T-helper 2 cell treated with Interferon-gamma antibody and Interleukin-4, amounts not matched to agents 100 ng/mL and 5 ng/mL, for 36 hours (primary cell): ENCODE measurements around the gene FANCI. TPM values are rescaled to one million over a fixed set of nuclear protein-coding genes. Genes with fewer than 3 reads are reported as not detected.

ENCODE experiments used
- intact Hi-C: fragments of 100-400 bp; cut with micrococcal nuclease; formaldehyde crosslinking; loops from one replicate; pipeline ENCODE4 v1.15.1; 2023
- total RNA-seq: library from RNA; stranded (reverse); gene quantifications from 2 replicates; pipeline ENCODE4 v1.2.3, GENCODE V29; 2022

Gene FANCI
- total RNA-seq, 1 donor from 2014 or later: 202 TPM

DNA sequence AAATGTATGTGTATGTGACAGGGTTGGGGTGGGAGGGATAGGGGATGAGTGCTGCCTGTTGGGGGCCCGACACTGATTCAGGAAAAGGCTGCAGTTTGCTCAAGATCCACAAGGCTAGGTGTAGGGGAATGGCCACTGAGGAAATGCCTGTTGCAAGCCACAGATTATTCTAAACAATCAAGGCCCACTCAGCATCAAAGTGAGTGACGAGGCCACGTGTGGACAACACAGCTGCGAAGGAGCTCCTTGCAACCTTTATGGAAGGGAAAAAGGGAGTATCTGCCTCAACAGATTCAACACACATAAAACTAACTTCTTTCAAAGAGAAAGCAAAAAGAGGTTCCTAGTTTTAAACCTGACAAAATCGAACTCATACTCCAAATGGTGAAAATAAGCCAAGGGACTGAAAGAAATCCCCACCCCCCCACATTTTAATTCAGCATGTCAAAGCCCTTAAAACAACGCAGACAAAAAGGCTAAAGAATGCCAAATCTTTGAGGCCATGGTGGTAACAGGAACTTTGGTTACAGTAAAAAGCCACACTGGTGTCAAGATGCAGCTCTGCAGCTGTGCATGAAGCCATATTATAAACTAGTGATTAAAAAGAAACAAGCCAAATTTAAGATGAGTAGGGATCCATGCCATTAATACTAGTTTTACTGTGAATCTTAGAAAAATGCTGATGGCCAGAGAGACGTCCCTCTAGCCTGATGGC lies 87.3 kb downstream of the FANCI start:
- intact Hi-C loops: loop anchor here (10.0 kb wide), 2 partner anchors 436 to 706 kb away; partner anchors contain the start of genes AEN and HAPLN3

DNA sequence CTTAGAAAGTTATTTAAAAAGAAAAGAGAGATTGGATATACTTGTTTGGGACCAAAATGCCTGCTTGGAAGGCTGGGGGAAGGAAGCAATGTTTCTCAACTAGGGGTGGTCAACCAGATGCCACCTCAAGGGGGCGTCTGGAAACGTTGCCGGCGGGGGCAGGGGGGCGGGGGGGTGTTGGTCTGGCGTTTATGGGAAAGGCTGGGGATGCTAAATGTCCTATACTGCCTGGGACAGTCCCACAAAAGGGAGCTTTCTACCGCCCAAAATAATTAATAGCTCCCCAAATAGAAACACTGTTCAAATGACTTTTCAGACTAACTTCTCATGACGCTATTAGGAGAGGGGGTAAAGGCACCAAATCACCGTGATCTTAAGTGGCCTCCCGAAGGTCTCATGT lies 88.7 kb downstream of the FANCI start:
- intact Hi-C loops: loop anchor here (10.0 kb wide), 2 partner anchors 438 to 708 kb away; partner anchors contain the start of genes AEN and HAPLN3

GRCh38 chr15:89333011-89333860 lies 89.5 kb downstream of the FANCI start:
- intact Hi-C loops: loop anchor here (10.0 kb wide), 2 partner anchors 438 to 708 kb away; partner anchors contain the start of genes AEN and HAPLN3

DNA sequence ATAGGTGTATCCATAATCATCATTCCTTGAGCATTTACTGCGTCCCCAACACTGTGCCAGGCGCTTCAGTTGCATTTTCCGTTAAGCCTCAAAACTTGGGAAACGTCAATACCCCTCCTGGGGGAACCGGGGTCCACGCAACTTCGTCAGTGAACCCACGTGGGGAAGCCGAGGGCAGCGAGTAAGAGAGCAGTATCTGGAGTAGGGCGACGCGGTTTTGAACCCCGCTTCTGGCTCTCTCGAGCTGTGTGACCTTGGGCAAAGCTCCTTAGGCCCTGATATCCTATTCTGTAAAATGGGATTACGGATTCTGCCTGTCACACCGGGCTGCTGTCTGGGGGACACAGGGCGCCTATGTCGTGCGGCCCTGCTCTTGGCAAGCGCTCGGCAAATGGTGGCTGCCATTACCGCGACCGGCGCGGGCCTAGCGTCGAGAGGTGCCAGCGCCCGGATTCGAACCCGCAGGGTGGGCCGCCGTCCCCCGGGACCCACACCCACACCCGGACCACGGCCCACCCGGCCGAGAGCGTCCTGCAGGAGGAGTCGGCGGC lies 90.3 kb downstream of the FANCI start:
- intact Hi-C loops: loop anchor here (1.0 to 10.0 kb wide), 5 partner anchors 129 to 709 kb away; partner anchors contain the start of genes ABHD2, AEN, HAPLN3 and TICRR

DNA sequence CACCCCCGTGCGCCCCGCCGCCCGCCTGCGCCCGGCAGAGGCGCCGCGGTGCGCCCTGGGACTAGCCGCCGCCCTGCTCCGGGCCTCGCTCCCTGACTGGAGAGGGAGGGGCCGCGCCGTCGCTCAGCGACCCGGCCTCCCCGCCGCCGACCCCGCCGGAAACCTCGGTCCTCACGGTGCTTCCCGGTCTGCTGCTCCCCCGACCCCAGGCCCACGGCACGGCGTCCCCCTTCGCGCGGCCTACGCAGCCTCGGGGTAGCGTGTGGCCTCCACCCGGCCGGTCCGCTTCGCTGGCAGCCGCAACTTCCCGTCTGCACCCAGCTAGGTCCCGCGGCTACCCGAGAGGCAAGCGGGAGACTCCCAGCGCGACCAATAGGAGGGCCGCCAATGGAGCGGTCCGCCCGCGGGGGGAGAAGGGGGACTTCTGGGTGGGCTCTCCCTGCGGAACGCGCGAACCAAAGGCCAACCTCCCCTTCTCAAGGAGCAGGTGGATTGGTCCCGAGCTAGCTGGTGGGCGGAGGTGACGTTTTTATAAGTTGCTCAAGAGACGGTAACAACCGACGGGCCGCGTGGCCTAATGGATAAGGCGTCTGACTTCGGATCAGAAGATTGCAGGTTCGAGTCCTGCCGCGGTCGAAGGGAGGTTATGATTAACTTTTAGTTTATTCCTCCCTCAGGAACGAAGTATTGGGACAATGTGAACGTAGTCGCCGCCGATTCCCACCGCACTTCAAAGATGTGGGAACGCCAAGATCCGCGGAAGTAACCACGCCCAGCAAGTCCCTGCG lies 90.9 kb downstream of the FANCI start, which contains the start of gene POLG:
POLG (minus strand) TSS at position 315 of the 788 bp plus-strand sequence. CDS start 1,070 bp downstream, outside the sequence.
- intact Hi-C loops: loop anchor here (1.0 to 10.0 kb wide), 7 partner anchors 24 to 710 kb away; partner anchors contain the start of genes ABHD2, AEN, HAPLN3 and TICRR

DNA sequence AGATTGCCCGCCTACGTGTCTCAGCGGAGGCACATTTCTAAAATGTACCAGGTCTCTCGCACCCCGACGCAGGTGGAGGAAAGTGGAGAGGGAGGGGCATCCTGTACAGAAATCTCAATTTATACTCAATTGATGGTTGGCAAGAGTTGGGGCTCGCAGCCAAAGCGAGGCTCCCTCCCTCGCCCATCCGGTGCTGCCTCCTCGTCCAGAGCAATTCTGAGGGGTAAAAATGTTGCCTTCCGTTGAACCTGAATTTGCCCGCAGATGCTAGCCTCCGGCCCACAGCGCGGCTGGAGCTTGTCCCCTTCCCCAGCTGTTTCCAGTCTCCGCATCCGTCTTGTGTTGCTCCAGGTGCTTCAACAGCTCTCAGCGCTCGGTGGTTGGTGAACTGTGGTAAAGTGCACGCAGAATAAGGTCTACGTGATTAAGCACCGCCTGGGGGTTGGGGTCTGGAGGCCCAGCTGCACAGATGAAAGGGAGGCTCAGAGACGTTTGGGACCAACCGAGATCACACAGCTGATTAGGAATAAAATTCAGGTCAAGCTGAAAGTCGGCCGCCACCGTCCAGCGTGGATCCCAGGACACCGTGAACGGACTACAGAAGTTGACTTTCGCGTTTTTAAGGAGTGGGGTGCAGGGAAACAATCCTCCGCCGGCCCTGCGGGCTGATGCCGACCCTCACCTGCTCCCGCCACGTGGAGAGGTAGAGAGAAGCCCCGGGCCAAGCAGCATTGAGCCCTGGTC lies 91.7 kb downstream of the FANCI start:
- intact Hi-C loops: loop anchor here (1.0 to 10.0 kb wide), 5 partner anchors 23 to 711 kb away; partner anchors contain the start of genes AEN and HAPLN3

- intact Hi-C loops: loop anchor here (10.0 kb wide), 2 partner anchors 443 to 713 kb away; partner anchors contain the start of genes AEN and HAPLN3
Observed at GRCh38 chr15:89338036-89338435, 94.3 kb downstream of the FANCI start.

DNA sequence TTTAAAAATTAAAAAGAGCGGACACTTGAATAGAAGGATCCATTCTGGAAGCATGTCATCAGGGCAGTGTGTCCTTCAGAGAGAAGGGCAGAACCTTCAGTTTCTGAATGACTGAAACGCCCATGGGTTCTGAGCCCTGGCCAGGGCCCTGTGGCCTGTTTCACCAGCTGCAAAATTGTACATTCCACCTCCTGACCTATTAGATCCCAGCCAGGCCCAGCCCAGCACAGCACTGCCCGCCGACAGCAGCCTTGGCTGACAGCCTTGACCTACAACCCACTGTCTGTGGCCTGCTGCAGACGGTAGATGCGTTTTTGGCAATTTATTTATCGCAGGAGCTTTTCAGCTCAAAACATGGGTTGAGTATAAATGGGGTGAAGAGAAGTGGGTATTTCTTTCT lies 96.8 kb downstream of the FANCI start:
- intact Hi-C loops: no loop called here

DNA sequence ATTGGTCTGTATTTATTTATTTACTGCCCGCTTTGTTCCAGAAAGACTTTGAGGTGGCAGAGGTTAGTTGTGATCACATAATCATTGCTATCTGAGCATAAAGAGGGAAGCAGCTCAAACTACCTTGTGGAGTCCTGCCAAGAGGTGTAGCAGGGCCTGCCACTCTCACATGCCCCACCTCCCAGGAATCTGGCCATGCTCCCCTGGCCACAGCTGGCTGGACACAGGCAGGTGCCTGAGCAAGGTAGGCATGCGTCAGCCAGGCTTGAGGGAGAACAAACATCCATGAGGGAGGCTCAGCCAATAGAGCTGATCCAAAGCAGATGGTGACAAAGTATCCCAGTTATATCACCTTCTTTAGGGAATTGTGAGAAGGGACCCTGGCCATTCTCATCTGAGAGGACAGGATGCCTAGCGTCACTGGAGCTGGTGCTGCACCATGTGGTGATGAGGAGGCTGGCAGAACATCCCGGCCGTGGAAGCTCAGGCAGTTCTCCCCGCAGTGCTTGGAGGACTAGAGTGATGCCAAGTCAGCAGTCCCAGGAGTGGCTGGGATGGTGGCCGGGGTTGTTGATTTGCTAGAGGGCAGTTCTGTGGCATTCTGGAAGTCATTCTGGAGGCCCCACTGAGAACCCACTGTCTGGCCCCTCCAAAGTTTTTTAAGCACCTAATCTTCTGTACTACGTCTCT lies 97.7 kb downstream of the FANCI start:
- intact Hi-C loops: no loop called here

DNA sequence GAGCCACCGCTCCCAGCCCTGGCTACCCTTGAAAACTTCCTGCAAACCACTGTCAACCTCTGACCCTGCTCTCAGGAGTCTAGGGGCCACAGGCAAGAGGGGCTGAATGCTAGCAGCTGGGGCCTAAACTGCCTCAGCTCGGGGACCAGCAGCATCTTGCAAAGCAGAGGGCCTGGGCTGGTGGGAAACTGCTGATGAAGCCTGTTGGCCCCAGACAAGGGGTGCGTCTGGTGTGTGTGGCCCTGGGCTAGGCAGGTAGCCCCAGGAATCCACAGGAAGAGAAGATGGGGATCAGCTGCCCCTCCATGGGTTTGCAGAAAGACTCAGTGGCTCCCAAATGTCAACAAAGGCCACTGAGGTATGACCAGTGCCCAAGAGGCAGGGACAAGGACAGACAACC lies 99.1 kb downstream of the FANCI start:
- intact Hi-C loops: no loop called here

DNA sequence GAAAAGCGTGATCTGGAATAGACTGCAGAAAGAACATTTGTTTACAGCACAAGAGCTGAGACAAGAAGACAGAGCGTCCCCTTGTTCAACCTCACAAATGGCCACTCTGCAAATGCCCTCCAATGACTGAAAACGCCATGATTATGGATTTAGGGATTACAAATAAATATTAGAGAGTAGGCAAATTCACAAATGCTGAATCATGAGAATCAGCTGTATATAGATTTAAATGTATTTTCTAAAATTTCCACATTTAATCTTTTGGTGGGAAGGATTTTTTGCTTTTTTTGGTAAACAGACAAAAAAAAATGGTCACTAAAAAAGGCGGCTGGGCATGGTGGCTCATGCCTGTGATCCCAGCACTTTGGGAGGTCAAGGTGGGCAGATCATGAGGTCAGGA lies 101.5 kb downstream of the FANCI start:
- intact Hi-C loops: no loop called here

DNA sequence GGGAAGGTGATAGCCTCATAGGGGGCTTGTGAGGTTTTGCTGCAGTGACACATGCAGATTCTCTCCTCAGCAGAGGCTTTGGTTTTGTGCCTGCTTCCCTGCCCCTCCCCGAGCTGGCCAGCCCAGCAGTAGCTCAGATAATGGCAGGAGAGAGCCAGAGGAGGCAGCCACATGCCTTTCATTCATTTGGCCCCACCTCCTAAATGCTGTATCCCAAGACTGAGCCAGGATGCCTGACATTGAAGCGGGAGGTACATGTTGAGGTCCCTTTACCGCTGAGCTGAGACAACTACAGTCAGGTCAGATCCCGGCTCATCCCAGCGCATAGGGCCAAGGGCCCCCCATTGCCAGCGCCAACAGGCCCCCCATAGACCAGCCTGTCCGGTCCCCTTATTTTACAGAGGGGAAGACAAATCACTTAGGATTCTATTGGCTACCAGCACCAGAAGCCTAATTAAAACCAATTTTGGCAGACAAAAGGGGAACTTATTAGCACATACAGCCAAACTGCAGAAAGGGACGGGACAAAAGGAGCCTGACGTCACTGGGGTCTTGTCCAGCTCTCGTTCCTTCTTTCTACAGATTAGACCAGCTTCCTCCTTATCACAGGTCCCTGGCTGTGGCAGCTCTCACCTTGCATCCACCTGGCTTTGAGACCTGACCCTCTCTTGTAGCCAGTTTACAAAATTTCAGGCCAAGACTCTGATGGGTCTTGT lies 102.9 kb downstream of the FANCI start:
- intact Hi-C loops: no loop called here

- intact Hi-C loops: no loop called here
Observed at GRCh38 chr15:89349206-89349558, 105.4 kb downstream of the FANCI start.

DNA sequence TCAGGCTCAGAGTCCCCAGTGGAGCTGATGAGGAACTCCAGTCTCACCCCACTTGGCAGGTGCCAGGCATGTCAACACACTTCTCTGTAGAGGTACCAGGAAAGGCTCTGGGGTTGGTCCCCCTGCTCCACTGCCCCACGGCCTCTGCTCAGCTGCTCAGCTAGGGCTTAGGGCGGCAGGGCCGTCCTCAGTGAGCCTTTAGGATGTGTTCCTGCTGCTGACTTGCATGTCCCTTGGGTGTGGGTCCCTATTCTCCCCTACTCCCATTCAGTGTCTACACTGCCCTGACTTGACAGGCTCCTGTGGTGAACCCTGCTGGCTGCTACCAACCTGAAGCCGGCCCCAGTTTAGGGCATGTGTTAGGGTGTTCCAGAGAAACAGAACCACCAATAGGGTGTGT lies 108.7 kb downstream of the FANCI start:
- intact Hi-C loops: no loop called here

GRCh38 chr15:89353991-89354390 lies 110.2 kb downstream of the FANCI start:
- intact Hi-C loops: no loop called here

- intact Hi-C loops: no loop called here
Observed at GRCh38 chr15:89356634-89357298, 113.0 kb downstream of the FANCI start.

GRCh38 chr15:89358435-89358754 lies 114.6 kb downstream of the FANCI start:
- intact Hi-C loops: loop anchor here (1.0 to 2.0 kb wide), 4 partner anchors 23 to 114 kb away; no protein-coding TSS in a partner anchor

DNA sequence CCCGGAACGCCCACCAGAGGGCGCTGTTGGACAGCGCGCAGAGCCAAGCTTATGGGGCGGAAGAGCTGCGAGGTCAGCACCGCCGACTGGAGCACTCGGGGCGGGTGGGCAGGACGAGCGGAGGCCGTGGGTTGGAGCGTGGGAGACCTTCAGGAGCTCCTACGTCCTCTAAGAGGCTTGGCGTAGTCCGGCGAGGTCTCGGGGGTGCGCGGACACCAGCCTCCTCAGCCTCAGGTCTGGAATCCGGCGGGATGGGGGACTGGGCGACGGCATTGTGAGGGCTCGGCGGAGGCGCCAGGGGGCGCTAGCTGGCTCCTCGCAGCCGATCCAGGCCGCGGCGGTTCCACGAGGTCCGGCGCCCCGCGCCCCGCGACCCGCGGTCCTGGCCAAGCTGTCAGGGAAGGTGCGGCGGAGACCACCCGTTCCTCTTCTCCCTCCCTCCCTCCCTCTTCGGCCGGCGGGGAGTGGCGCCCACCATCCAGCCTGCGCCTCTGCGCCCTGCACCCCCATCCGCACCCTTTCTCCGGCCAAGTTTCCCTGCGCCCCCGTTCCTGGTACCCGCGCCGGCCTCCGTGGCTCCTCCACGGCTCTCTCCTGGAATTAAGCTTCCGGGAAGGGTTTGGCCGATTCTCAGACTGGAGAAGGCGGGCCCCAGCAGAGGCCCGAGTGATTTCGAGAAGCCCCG lies 115.1 kb downstream of the FANCI start:
- intact Hi-C loops: loop anchor here (1.0 to 2.0 kb wide), 4 partner anchors 24 to 114 kb away; no protein-coding TSS in a partner anchor
